Subcutaneous adipose tissue (tissue), 4 donors: ENCODE results near the gene PLCB1. TPM values are rescaled to one million over a fixed set of nuclear protein-coding genes. Genes with fewer than 3 reads are reported as not detected.

ENCODE experiments used
- CTCF ChIP-seq: fragments of 450-650 bp; IDR thresholded peaks from one replicate; pipeline ENCODE4 v1.5.1; 2016; ENCODE audit warnings: low read depth, mild to moderate bottlenecking, control low read depth, antibody characterized with exemption, moderate library complexity
- total RNA-seq, 4 donors: library from RNA; depleted of rRNA; stranded (reverse); fragments of >200 nt; gene quantifications; one replicate each; pipeline ENCODE4 v1.1.0, GENCODE V29; 2016

Gene PLCB1
- total RNA-seq, 4 donors from 2014 or later, result 14.1 to 26.7 (median 18.4) TPM

- no peak for TF ChIP-seq CTCF
Measured at GRCh38 chr20:8315639-8316573, 183.8 kb downstream of the PLCB1 start.

GRCh38 chr20:8317448-8317847, 185.4 kb downstream of the PLCB1 start:
- TF ChIP-seq CTCF, result no peak

GRCh38 chr20:8318965-8319625, 187.0 kb downstream of the PLCB1 start:
- no peak for TF ChIP-seq CTCF

- TF ChIP-seq CTCF, result no peak
Measured at GRCh38 chr20:8320306-8320705, 188.2 kb downstream of the PLCB1 start.

GRCh38 chr20:8321001-8321400, 188.9 kb downstream of the PLCB1 start:
- no peak for TF ChIP-seq CTCF

GRCh38 chr20:8322662-8323217, 190.7 kb downstream of the PLCB1 start:
- TF ChIP-seq CTCF, result no peak

GRCh38 chr20:8326191-8326590, 194.1 kb downstream of the PLCB1 start:
- TF ChIP-seq CTCF, result no peak
